ENCODE measurements around the gene FTL. TPM values are rescaled to one million over a fixed set of nuclear protein-coding genes. Genes with fewer than 3 reads are reported as not detected.
A peak's percentile ranks its signal among the peaks of the same experiment; 100 is the strongest.

The FTL gene
- total RNA-seq, 4 donors from 2014 or later, result 883 to 1,582 (median 1,278) TPM

DNA sequence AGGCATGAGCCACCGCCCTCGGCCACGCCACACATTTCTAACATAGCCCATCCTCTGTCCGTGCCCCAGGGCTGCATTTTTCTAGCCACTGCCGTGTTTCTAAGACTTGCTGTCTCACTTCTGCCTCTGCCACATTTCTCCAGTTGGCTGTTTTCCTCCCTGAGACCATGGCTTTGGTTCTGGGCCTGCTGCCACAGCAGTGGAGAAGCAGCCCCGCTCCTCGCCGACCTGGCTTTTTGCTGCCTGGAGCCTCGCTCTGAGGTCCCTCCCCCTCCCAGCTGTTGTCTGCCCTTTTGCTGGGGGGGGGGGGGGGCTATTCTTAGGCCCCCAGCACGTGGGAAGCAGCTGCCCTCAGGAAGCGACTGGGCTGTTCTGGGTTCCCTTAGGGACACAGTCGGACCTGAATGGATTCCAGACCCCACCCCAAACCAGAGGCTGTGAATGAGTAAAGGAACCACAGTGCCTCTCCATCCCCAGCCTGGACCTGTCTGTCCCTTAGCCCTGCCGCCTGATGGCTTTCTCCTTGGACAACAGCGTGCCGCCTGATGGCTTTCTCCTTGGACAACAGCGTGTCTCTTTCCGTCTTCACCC, 24.7 kb downstream of the FTL start:
- no peak for DNase-seq (ENCODE audit: low spot score in 2 of 2)
- Histone ChIP-seq H3K27ac (no peak overlapping the region), H3K4me1 (peaks cover 37% of the 10 kb centered on the region), H3K9me3 (no peaks in the 10 kb centered on the region), H3K4me3 (no peak overlapping the region), H3K27me3 (no peaks in the 10 kb centered on the region), H3K36me3 (peaks cover 38% of the 10 kb centered on the region)
- TF ChIP-seq POLR2A (IDR thresholded peaks at IDR 0.05) (no peak), POLR2AphosphoS5 (IDR thresholded peaks at IDR 0.05) (no peak), EP300 (IDR thresholded peaks at IDR 0.05) (no peak)
- TF ChIP-seq, protein P1, sequence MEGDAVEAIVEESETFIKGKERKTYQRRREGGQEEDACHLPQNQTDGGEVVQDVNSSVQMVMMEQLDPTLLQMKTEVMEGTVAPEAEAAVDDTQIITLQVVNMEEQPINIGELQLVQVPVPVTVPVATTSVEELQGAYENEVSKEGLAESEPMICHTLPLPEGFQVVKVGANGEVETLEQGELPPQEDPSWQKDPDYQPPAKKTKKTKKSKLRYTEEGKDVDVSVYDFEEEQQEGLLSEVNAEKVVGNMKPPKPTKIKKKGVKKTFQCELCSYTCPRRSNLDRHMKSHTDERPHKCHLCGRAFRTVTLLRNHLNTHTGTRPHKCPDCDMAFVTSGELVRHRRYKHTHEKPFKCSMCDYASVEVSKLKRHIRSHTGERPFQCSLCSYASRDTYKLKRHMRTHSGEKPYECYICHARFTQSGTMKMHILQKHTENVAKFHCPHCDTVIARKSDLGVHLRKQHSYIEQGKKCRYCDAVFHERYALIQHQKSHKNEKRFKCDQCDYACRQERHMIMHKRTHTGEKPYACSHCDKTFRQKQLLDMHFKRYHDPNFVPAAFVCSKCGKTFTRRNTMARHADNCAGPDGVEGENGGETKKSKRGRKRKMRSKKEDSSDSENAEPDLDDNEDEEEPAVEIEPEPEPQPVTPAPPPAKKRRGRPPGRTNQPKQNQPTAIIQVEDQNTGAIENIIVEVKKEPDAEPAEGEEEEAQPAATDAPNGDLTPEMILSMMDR (IDR thresholded peaks at IDR 0.05), result no peak
- 73% methylated on average over 17 of the region's 17 CpGs for WGBS

DNA sequence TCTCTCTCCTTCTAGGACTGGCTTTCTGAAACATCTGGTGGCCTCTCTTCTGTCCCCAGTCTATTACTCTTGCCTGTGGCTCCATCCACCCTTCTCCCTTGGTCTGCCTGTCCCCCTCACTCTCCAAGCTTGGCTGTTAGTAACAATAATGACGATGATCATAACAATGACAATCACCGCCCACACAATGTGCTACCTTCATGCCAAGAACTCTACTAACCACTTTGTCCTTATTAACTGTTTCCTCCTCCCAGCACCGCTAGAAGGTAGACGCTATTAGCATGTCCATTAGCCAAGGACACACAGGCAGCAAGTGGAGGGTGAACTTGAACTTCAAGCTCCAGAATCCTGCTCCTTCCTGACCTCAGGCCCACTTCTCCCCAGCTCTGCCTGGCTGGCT, 25.3 kb downstream of the FTL start:
- no peak overlapping the region for H3K27ac ChIP-seq
- 55% methylated on average over 4 of the region's 4 CpGs for WGBS
- TF ChIP-seq POLR2A (IDR thresholded peaks at IDR 0.05) (no peak), POLR2AphosphoS5 (IDR thresholded peaks at IDR 0.05) (no peak), EP300 (IDR thresholded peaks at IDR 0.05) (no peak)
- TF ChIP-seq, protein P1 (IDR thresholded peaks at IDR 0.05), result no peak
- no peaks in the 10 kb centered on the region for H3K27me3 ChIP-seq
- peaks cover 43% of the 10 kb centered on the region for H3K4me1 ChIP-seq
- peaks cover 32% of the 10 kb centered on the region for H3K36me3 ChIP-seq
- no peaks in the 10 kb centered on the region for H3K9me3 ChIP-seq
- no peak overlapping the region for H3K4me3 ChIP-seq
- no peak for DNase-seq (ENCODE audit: low spot score in 2 of 2)

DNA sequence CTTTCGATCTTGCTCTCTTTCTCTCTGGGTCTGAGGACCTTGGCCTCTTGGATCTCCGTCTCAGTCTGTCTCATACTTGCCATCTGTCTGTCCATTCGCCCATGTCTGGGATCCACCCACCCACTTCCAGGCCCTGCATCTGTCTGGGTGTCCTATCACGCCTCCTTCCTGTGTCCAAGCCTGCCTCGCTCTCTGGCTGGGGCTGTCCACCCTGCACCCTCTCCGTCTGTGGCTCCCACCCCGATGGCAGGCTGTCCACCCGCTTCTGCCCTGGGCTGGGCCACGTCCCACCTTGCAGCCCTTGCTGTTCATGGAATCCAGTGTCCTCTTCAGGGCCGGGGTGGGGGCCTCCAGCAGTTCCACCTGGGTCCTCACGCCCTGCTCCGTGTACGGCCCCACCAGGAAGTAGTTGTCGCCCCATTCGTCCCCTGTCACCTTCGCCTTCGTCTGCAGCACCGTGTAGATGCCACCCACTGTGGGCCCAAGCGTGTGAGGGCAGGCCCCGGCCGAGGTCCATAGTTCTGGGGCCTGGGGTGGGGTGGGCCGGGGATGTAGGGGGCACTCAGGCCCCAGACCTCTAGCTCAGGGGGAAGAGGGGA, 26.0 kb downstream of the FTL start:
- Histone ChIP-seq H3K4me3 (peak overlapping the region; percentile 76), H3K4me1 (peaks cover 44% of the 10 kb centered on the region), H3K27ac (peak overlapping the region; percentile 95), H3K9me3 (no peaks in the 10 kb centered on the region), H3K36me3 (peaks cover 25% of the 10 kb centered on the region), H3K27me3 (no peaks in the 10 kb centered on the region)
- TF ChIP-seq, protein P1 (IDR thresholded peaks at IDR 0.05), result no peak
- TF ChIP-seq EP300 (IDR thresholded peaks at IDR 0.05) (no peak), POLR2AphosphoS5 (IDR thresholded peaks at IDR 0.05) (no peak)
- no peak for DNase-seq (ENCODE audit: low spot score in 2 of 2)
- 83% methylated on average over 20 of the region's 22 CpGs for WGBS

DNA sequence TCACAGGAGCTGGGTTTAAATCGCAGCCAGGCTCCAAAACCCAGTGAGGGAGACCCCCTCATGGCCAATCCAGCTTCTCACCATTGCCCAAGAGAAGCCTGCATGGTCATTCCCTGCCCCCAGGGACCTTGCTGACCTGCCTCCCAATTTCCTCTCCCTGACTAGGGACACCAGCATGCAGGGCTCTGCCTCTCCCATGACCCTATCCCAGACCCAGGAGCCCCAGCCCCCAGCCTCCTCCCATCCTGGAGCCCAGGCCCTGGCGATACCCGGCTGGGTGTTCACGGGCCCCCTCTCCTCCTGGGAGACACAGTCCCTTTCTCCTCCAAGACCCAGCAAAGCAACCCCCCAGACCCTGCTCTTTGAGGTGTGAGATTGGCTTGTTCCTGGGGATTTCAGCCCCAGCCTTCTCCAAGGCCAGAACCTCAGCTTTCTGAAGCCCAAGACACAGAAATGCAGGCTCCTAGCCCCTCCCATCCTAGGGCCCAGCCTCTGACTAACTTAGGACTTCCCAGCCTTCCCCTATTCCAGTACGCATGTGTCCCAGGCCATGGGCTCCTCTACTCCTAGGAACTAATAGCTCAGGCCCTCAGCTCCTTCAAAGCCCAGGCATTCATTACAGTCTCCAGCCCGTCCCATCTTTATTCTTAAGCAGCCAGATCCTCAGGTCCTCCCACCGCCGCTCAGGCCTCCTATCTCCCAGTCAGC, 26.9 kb downstream of the FTL start:
- TF ChIP-seq EP300 (IDR thresholded peaks at IDR 0.05), result no peak
- no peak for TF ChIP-seq POLR2AphosphoS5 (IDR thresholded peaks at IDR 0.05)
- peaks cover 44% of the 10 kb centered on the region for H3K4me1 ChIP-seq

GRCh38 chr19:48992581-48993174, 27.6 kb downstream of the FTL start:
- peak overlapping the region; percentile 76 for H3K4me3 ChIP-seq
- no peaks in the 10 kb centered on the region for H3K9me3 ChIP-seq
- no peaks in the 10 kb centered on the region for H3K27me3 ChIP-seq
- peaks cover 44% of the 10 kb centered on the region for H3K4me1 ChIP-seq
- peak overlapping the region; percentile 95 for H3K27ac ChIP-seq
- H3K36me3 ChIP-seq, result peaks cover 15% of the 10 kb centered on the region
- 1% methylated on average over 17 of the region's 20 CpGs for WGBS
- TF ChIP-seq, protein P1 (IDR thresholded peaks at IDR 0.05), result no peak
- no peak for TF ChIP-seq EP300 (IDR thresholded peaks at IDR 0.05)
- TF ChIP-seq POLR2A (IDR thresholded peaks at IDR 0.05), result no peak
- TF ChIP-seq POLR2AphosphoS5 (IDR thresholded peaks at IDR 0.05), result no peak
- DNase-seq (ENCODE audit: low spot score in 2 of 2), result peak in 1 of 2 donors; percentile 81

More for the DNA sequence above, 26.9 kb downstream of the FTL start:
- H3K36me3 ChIP-seq, result peaks cover 21% of the 10 kb centered on the region
- H3K4me3 ChIP-seq, result peak overlapping the region; percentile 76
- WGBS, result 8% methylated on average over 8 of the region's 8 CpGs
- H3K9me3 ChIP-seq, result no peaks in the 10 kb centered on the region
- H3K27ac ChIP-seq, result peak overlapping the region; percentile 95
- no peaks in the 10 kb centered on the region for H3K27me3 ChIP-seq
- no peak for DNase-seq (ENCODE audit: low spot score in 2 of 2)
